GM19463 (cell line): ENCODE results near the gene IFITM10.

ENCODE experiments used
- ATAC-seq: cut with Tn5 transposase; IDR thresholded peaks from one replicate; pipeline ENCODE4 v1.9.1; 2021; ENCODE audit warnings: mild to moderate bottlenecking, moderate library complexity; ENCODE audit not compliant: unreplicated experiment

Gene IFITM10

GRCh38 chr11:1753229-1753928 is 3.0 kb upstream of the IFITM10 start:
- no peak for ATAC-seq

DNA sequence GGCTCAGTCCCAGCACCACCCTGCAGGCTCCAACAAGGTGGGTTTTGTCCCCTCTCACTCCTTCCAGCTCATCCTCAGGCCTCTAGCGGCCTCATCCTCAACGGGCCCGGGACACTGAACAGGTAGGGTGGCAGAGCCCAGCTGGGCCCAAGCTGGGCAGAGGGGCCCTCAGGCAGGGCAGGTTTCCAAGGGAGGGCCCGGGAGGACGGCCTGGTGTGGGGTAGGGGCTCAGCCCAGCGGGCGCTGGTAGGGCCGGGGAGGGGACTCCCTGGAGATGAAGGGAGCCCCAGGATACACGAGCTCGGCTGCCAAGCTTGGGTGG is 2.5 kb upstream of the IFITM10 start:
- no peak for ATAC-seq

GRCh38 chr11:1751999-1752906 is 1.9 kb upstream of the IFITM10 start:
- ATAC-seq = no peak

DNA sequence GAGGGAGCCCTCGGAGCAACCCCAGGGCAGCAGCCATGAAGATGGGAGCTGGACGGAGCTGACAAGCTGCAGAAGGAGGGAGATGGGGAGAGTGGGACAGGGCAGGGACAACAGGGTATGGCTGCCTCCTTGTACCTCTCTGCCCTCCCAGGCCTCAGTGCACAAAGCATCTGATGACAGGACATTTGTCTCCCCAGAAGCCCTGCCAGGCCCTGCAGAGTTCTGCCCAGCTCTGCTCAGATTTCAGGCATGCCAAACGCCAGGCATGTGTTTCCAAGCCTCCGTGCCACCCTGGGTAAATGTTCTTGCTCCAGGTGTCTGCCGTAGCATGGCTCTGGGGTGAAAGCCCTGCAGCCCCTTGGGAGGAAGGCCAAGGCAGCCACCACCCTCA is 1.1 kb upstream of the IFITM10 start:
- ATAC-seq = no peak

GRCh38 chr11:1750840-1751530 is 590 bp upstream of the IFITM10 start:
- ATAC-seq = no peak

DNA sequence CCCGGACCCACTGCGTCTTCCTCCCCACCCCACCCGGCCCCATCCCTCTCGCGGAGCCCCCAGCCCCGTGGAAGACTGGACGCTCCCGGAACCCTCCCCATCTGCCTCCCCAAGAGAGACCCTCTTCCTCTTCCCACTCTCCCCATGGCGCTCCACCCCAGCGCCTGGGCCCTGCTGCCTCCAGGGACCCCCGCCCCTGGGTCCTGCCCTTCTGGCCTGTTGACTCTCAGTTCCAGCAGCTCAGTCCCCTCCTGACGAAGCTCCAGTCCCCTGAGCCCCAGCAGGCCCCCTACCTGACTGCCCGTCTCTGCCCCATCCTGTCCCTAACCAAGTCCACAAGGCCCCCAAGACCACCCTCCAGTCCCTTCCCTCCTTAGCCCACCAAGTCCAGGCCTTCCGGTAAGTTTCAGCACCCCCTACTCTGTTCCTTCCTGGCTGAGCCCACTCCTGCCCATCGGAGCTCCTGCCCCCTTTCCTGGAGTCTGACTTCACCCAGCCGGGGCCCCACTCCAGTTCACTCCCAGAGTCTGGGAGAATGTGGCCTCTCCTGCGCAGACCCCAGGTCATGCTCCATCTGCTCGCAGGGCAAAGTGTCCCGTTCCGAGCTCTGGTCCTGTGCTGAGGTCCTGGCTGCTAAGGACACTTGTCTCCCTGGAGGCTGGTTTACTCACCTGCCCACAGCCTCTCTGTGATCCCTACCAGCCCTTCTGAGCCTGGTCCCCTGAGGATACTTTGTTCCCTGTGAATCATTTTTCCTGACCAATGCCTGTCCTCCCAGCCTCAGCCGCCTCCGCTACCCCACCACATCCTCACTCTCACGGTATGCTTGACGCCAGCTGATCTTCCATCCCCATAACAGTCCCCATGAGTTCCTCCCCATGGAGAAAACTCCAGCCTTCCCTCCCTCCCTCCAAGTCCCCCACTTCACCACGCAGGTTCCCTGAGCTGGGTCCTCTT is 722 bp downstream of the IFITM10 start:
- ATAC-seq = no peak

GRCh38 chr11:1748636-1749394 is 1.6 kb downstream of the IFITM10 start:
- no peak for ATAC-seq

- no peak for ATAC-seq
Measured at GRCh38 chr11:1747753-1748635, 2.4 kb downstream of the IFITM10 start.

DNA sequence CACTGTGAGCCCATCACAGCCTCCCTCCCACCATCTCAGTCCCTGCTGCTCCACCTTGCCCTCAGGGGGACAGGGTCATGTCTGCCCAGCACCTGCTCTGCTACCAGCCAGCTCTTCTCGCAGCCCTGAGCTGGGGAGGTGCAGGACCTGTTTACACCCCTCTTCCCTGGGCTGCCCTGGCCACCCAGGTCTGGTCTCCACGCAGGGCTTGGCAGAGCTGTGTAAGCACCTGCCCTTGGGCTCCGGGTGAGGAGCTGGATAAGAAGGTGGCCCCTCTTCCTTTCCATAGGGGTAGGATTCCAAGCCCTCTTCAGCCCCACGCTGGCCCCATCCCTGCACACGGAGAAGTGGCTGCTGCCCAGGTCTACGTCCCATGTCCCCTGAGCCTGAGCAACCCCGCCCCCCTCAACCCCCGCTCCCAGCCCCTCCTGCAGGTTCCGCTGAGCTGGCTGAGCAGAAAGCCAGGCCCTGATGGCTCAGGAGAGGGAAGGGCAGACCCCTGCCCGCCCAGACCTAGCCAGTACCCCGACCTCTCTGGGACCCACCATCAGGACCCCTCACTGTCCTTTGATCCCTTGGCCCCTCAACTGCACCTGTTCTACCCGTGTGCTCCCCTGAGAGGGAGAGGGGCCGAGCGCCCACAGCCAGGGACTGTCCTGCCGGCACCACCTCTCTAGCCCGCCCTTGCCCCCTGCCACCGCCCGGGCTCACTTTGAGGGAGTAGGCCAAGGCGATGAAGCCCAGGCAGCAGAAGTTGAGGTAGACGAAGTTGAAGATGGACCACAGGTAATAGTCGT is 3.2 kb downstream of the IFITM10 start:
- ATAC-seq = no peak

- no peak for ATAC-seq
Measured at GRCh38 chr11:1746511-1746931, 3.9 kb downstream of the IFITM10 start.

GRCh38 chr11:1745701-1746320 is 4.6 kb downstream of the IFITM10 start:
- no peak for ATAC-seq

DNA sequence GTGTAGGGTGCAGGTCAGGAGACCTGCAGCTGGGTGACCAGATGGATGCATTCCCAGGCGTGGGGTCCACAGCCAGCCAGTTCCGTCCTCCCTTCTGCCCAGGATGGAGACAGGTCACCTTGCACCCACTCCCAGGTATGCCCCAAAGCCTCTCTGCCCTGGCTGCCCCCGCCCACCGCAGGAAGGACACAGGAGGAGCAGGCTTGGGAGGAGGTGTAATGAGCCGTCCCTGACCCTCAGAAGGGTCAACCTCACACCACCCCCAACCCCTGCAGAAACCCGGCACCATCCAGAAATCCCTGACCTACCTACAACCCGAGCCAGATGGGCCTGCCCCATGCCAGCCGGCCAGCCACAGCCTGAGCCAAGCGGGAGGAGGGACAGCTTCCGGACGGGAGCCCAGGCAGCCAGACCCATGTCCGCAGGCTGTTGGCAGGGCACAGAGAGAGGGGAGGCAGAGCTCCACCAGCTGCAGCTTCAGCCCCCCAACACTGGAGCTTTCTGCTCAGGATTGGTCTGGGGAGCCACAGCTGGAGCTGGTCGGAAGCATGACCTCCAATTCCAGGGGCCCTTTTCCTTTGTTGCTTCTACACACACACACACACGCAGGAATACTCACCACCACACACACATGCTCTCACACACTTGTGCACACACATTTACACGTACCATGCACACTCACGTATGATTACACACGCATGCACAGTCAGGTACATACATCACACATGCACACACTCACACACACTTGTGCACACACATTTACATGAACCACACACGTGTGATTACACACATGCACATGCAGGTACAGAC is 5.3 kb downstream of the IFITM10 start:
- no peak for ATAC-seq

- ATAC-seq = no peak
Measured at GRCh38 chr11:1744137-1744886, 6.1 kb downstream of the IFITM10 start.

- ATAC-seq = no peak
Measured at GRCh38 chr11:1743585-1744136, 6.7 kb downstream of the IFITM10 start.

DNA sequence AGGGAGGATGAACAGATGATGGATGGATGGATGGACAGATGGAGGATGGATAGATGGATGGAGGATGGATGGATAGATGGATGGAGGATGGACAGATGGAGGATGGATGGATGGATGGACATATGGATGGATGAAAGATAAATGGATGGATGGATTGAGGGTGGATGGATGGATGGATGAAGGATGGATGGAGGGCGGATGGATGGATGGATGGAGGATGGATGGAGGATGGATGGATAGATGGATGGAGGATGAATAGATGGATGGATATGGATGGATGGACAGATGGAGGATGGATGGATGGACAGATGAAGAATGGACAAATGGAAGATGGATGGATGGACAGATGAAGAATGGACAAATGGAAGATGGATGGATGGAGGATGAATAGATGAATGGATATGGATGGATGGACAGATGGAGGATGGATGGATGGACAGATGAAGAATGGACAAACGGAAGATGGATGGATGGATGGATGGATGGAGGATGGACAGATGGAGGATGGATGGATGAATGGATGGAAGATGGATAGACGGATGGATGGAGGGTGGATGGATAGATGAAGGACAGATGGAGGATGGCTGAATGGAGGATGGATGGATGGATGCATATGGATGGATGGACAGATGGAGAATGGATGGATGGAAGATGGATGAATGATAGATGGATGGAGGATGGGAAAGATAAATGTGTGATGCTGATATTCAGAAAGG is 7.4 kb downstream of the IFITM10 start:
- no peak for ATAC-seq
